Measurements from ENCODE around the gene OPRD1.

Gene OPRD1

GRCh38 chr1:28882009-28882628 is 70.1 kb downstream of the OPRD1 start:
- no peak overlapping the region for H3K4me3 ChIP-seq (ENCODE audit: insufficient read depth, low read length, poor library complexity, severe bottlenecking)
- no peaks in the 10 kb centered on the region for H3K9me2 ChIP-seq (replicated peaks; ENCODE audit: insufficient read depth, low read length)
- no peaks in the 10 kb centered on the region for H3K9me3 ChIP-seq (ENCODE audit: insufficient read depth, low read length)
- TF ChIP-seq CTCF (IDR thresholded peaks at IDR 0.05; ENCODE audit: insufficient read depth, low read length, poor library complexity, severe bottlenecking) (peak; percentile 66), EZH2phosphoT487 (conservative IDR thresholded peaks at IDR 0.05; ENCODE audit: low read length) (no peak)
- no peaks in the 10 kb centered on the region for H3K36me3 ChIP-seq (ENCODE audit: low read length)
- H3F3A ChIP-seq (ENCODE audit: insufficient read depth), result peaks cover 23% of the 10 kb centered on the region
- peak overlapping the region; percentile 69 for H2AFZ ChIP-seq (ENCODE audit: low read depth, low read length, severe bottlenecking)
- no peaks in the 10 kb centered on the region for H4K20me1 ChIP-seq (ENCODE audit: low read depth, low read length)
- no peak overlapping the region for H3K9ac ChIP-seq (ENCODE audit: low read length)
- H3K27me3 ChIP-seq (ENCODE audit: low read length), result no peaks in the 10 kb centered on the region
- no peak overlapping the region for H3K4me2 ChIP-seq (ENCODE audit: low read depth, low read length, poor library complexity, severe bottlenecking)
- H3K79me2 ChIP-seq (ENCODE audit: insufficient read depth, low read length), result peaks cover 3% of the 10 kb centered on the region; the same call in 1 of the 2 replicates
- no peak overlapping the region for H3K27ac ChIP-seq (ENCODE audit: low read depth, low read length)

- no peaks in the 10 kb centered on the region for H4K20me1 ChIP-seq (ENCODE audit: low read depth, low read length)
- H3K9me3 ChIP-seq (ENCODE audit: insufficient read depth, low read length), result no peaks in the 10 kb centered on the region
- peak overlapping the region; percentile 46 for H3K9ac ChIP-seq (ENCODE audit: low read length)
- H3K27me3 ChIP-seq (ENCODE audit: low read length), result no peaks in the 10 kb centered on the region
- H3K36me3 ChIP-seq (ENCODE audit: low read length), result no peaks in the 10 kb centered on the region
- TF ChIP-seq CTCF (IDR thresholded peaks at IDR 0.05; ENCODE audit: insufficient read depth, low read length, poor library complexity, severe bottlenecking) (no peak), EZH2phosphoT487 (conservative IDR thresholded peaks at IDR 0.05; ENCODE audit: low read length) (no peak)
- H3K27ac ChIP-seq (ENCODE audit: low read depth, low read length), result peak overlapping the region; percentile 84; the same call in 1 of the 2 replicates
- H3K4me3 ChIP-seq (ENCODE audit: insufficient read depth, low read length, poor library complexity, severe bottlenecking), result no peak overlapping the region
- no peaks in the 10 kb centered on the region for H3K9me2 ChIP-seq (replicated peaks; ENCODE audit: insufficient read depth, low read length)
- H3F3A ChIP-seq (ENCODE audit: insufficient read depth), result peaks cover 23% of the 10 kb centered on the region
- H3K4me2 ChIP-seq (ENCODE audit: low read depth, low read length, poor library complexity, severe bottlenecking), result peak overlapping the region; percentile 56
- H2AFZ ChIP-seq (ENCODE audit: low read depth, low read length, severe bottlenecking), result peak overlapping the region; percentile 91
- H3K79me2 ChIP-seq (ENCODE audit: insufficient read depth, low read length), result peaks cover 14% of the 10 kb centered on the region
Measured at GRCh38 chr1:28883242-28883616, 71.3 kb downstream of the OPRD1 start.

DNA sequence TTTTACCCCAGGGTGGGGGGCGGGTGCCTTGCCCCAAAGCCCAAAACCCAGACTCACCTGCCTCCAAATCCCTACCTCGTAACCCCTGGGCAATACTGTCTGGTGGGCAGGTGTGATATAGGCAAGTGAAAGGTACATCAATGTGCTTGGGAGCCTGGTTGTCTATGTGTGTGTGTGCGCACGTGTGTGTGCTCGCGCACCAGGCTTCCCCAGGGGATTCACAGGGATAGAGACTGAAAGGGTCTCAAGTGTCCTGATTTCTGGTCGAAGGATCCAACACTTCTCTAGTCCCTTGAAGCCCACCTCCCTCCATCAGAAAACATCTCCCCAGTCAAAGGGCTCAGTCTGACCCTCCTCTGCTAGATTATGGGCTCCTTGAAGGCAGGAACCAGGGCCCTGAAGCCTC is 73.5 kb downstream of the OPRD1 start:
- Histone ChIP-seq H3F3A (ENCODE audit: insufficient read depth) (peaks cover 23% of the 10 kb centered on the region), H3K36me3 (ENCODE audit: low read length) (no peaks in the 10 kb centered on the region), H3K79me2 (ENCODE audit: insufficient read depth, low read length) (peaks cover 29% of the 10 kb centered on the region), H3K9ac (ENCODE audit: low read length) (peak overlapping the region; percentile 98), H2AFZ (ENCODE audit: low read depth, low read length, severe bottlenecking) (peak overlapping the region; percentile 71), H3K4me2 (ENCODE audit: low read depth, low read length, poor library complexity, severe bottlenecking) (peak overlapping the region; percentile 80), H3K9me3 (ENCODE audit: insufficient read depth, low read length) (no peaks in the 10 kb centered on the region), H4K20me1 (ENCODE audit: low read depth, low read length) (no peaks in the 10 kb centered on the region), H3K27me3 (ENCODE audit: low read length) (no peaks in the 10 kb centered on the region), H3K27ac (ENCODE audit: low read depth, low read length) (peak overlapping the region; percentile 90), H3K9me2 (replicated peaks; ENCODE audit: insufficient read depth, low read length) (no peaks in the 10 kb centered on the region), H3K4me3 (ENCODE audit: insufficient read depth, low read length, poor library complexity, severe bottlenecking) (peak overlapping the region; percentile 37)
- TF ChIP-seq EZH2phosphoT487 (conservative IDR thresholded peaks at IDR 0.05; ENCODE audit: low read length), result no peak
- TF ChIP-seq CTCF (IDR thresholded peaks at IDR 0.05; ENCODE audit: insufficient read depth, low read length, poor library complexity, severe bottlenecking), result no peak
